Non-pigmented ciliary epithelial cell (primary cell): ENCODE results near the gene CFAP210.
A peak's percentile ranks its signal among the peaks of the same experiment; 100 is the strongest.

Experiments
- DNase-seq: peaks from one replicate; pipeline ENCODE4 v3.0.0-alpha.2; 2010; ENCODE audit warnings: low read depth

Gene CFAP210

DNA sequence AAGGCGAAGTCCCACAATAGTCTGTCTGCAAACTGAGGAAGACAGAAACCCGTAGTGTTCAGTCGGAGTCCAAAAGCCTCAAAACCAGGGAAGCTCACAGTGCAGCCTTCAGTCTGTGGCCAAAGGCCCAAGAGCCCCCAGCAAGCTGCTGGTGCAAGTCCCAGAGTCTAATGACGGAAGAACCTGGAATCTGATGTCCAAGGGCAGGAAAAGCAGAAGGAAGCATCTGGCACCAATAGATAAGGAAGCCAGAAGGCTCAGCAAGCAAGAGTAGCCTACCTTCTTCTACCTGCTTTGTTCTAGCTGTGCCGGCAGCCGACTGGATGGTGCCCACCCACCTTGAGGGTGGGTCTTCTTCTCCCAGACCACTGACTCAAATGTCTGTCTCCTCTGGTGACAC, 21.8 kb downstream of the CFAP210 start:
- DNase-seq, result no peak

DNA sequence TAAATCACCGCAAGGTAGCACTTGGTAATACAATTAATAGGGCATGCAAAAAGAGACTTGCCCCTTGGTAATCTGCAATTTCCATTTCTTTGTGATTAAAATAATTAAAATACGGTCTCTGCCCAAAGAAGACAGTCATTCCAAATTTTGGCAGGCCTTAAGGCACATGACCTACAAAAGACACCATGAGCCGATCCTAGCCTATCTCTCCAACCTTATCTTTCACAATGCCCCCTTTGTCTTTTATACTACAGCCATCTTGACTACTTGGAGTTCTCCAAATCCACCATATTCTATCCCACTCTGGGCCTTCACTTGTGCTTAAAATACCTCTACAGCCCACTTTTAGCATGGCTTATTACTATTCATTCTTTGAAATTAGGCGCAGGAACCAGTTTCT, 23.3 kb downstream of the CFAP210 start:
- no peak for DNase-seq

DNA sequence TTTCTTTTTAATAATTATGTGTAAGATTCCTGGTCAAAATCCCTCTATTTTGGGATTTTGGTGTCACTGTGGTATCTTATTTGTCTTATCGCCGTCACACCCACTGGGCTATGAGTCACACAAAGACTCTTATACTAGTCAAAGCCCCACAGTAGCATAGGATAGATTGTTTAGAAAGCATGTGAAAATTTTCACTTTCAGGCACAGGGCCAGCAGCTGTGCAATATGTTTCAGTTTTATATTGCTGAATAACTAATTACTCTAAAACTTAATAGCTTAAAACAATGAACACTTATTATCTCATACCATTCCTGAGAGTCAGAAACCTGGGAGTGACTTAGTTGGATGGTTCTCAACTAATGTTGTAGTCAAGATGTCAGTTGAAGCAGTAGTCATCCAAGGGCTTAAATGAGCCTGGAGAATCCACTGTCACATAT, 24.0 kb downstream of the CFAP210 start:
- no peak for DNase-seq

DNA sequence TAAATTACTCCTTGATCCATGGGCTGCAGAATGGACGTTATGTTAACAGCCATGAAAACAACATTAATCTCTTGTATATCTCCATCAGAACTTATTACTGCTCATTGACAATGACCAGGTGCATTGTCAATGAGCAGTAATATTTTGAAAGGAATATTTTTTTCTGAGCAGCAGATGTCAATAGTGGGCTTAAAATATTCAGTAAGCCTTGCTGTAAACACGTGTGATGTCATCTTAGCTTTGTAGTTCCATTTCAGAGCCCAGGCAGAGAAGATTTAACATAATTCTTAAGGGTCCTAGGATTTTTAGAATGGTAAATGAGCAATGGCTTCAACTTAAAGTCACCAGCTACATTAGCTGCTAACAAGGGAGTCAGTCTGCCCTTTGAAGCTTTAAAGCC, 26.6 kb downstream of the CFAP210 start:
- DNase-seq, result no peak

DNA sequence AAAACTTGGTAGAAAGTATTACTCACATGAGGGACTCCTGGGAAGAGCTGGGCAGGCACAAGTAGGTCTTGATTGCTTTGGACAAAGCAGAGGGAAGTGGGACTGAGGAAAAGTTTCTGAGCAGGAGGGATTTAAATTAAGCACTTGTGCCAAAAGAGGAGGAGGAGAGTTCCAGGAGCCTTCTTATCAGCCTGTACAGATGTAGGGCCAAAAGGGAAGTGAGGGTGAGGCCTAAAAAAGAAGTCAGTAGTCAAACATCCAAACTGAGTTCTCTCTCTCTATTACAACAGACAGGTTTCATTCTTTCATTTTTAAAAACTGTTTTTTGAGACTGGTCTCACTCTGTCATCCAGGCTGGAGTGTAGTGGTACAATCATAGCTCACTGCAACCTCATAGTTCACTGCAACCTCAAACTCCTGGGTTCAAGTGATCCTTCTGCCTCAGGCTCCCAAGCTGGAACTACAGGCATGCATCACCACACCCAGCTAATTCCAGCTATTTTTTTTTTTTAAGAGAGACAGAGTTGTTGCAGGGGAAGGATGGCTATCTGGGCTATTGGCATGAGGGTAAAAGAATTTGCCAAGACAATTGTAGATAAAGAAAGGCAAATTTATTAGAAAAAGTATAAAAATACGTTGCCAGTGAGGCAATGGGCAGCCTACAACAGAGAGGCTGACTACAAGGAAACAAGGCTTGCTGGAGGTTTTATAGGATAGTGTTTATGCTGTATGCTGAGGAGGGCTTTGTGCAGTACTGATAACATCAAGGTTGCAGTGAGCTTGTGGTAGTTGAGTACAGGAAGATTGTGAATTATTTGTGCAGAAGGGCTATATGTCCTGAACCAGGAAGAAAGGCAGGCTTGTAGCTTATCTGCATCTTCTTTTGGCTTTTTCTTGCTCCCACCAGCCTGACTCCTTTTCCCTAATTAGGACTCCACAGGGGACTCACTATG, 29.0 kb downstream of the CFAP210 start:
- no peak for DNase-seq

DNA sequence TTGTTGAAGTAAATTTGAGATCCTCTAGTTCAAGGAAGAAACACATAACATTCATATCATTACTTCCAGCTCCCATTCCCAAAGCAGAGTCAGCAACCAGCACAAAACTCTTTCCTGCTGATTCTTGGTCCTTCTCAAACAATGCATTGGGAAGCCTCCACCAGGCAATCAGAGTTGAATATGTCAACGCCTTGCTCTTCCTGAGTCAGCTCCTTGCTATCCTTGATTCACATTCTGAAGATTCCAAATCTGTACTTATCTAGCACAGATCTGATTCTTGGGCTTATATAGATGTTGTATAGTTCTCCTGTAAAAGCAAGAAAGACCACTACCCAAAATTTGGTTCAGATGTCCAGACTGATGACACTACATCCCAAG, 29.6 kb downstream of the CFAP210 start:
- DNase-seq, result no peak

DNA sequence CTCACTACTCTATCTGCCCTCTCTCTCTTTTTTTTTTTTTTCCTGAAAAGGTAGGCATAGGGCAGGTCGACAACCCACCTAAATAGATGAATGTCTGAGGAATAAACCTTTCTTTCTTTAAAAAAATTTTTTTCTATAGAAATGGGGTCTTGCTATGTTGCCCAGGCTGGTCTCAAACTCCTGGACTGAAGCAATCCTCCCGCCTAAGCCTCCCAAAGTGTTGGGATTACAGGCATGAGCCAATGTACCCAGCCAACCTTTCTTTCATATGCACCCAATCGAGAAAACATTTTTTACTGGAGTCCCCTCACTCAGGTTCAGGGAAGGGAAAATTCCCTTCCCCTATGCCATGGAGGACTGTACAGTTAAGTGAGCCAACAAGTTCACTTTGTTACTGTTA, 31.0 kb downstream of the CFAP210 start:
- DNase-seq, result no peak

DNA sequence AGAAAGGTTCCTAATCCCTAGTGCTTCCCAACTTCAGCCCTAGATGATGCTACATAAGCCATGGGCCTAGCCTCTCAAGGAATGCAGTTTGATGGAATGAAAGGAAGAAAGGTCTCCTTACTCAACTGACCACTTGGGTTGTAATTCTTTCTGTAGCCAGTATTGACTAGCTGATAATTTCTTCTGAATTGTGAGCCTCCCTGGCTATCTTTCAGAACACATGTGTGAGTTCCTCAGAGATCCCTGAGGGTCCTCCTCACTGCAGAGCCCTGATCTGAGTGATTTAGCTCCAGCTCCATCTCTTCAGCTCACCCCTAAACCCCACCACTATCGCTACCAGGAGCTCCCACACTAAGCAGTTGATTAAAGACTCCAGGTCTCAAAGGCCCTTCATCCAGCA, 31.5 kb downstream of the CFAP210 start:
- DNase-seq, result no peak

DNA sequence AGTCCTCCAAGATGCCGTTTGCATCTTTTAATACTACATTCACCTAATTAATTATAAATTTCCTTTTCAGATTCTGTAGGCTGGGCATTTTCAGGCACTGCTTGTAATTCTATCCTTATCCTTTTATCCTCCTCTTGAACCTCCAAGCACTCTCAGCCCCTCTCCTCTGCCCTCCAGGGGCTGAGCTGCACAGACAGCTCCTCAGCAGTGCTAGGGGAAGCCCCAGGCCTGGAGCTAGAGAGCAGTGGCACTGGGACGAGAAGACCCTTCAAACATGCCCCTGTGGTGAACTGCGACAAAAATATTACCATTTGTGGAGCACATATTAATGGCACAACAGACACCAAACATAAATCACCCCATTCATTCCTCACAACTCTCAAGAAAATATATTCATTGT, 32.9 kb downstream of the CFAP210 start:
- DNase-seq, result no peak

DNA sequence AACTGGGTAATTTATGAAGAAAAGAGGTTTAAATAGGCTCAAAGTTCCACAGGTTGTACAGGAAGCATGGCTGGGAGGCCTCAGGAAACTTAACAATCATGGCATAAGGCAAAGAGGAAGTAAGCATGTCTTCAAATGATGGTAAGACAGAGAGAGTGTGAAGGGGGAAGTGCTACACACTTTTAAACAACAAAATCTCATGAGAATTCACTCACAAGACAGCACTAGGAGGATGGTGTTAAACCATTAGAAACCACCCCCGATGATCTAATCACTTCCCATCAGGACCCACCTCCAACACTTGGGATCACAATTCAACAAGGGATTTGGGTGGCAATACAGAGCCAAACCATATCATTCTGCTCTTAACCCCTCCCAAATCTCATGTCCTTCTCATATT, 34.9 kb downstream of the CFAP210 start:
- DNase-seq, result no peak

DNA sequence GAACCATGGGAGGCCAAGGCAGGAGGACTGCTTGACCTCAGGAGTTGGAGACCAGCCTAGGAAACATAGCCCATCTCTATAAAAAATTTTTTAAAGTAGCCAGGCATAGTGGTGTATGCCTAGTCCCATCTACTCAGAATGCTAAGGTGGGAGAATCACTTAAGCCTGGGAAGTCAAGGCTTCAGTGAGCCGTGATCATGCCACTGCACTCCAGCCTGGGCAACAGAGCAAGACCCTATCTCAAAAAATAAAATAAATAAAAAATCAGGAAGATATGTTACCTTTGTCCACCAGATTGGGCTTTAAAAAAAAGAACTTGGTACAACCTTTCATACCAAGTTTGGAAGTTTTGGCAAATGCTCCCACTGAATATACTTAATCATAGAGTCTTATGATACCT, 35.3 kb downstream of the CFAP210 start:
- no peak for DNase-seq

DNA sequence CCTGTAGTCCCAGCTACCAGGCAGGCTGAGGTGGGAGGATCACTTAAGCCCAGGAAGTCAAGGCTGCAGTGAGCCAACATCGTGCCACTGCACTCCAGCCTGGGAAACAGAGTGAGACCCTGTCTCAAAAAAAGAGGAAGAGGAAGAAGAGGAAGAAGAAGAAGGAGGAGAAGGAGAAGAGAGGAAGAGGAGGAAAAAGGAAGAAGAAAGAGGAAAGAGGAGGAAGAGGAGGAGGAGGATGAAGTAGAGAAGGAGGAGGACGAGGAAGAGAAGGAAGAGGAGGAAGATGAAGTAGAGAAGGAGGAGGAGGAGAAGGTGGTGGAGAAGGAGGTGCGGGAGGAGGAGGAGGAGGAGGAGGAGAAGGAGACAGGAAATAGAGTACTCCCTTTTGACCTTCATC, 38.0 kb downstream of the CFAP210 start:
- DNase-seq, result no peak

DNA sequence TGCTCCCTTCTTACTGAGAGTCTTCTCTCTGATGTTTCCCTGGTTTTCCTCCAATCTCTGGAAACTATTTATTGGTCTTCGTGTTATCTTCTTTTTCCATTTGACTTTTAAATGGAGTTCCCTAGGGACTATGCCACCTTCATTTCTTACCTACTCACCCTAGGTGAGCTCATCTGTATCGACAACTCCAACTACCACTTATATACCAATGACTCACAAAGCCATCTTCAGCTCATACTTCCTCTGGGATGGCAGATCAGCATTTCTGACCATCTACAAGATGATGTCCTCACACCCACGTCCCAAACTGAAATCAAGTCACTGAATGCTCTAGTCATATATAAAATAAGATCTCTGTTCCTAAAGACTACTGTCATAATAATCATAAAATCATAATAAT, 40.6 kb downstream of the CFAP210 start:
- DNase-seq, result no peak

DNA sequence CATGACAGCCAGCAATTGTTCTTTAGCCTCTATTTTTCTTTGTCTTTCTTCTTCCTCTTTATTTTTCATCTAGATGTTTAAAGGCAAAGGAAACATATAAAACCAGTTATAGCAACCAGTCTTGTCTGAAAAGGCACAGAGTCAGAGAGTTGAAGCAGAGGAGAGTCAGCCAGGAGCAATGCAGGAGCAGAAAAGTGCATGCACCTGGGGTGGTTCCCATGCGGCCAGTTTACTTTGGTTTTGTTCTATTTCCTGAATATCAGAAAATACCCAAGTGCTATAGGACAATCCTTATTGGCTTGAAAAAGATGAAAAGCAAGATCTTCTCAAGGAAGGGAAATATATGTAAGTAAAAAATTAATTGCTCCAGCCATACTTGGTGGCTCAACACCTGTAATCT, 44.9 kb downstream of the CFAP210 start:
- DNase-seq, result no peak

DNA sequence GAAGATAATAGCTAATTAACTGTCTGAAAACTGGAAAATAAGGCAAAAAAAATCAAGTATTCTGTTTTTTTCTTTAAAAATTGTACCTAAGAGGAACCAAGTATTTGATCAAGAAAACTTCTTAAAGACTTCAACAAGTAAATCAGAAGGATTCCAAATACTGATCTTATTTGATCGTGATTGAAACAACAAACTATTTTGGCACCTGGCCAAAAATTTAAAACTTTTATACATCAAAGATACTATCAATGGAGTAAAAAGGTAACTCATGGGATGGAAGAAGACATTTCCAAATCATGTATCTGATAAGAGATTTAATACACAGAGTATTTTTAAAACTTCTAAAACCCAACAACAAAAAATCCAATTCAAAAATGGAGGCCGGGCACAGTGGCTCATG, 46.7 kb downstream of the CFAP210 start:
- DNase-seq, result no peak

DNA sequence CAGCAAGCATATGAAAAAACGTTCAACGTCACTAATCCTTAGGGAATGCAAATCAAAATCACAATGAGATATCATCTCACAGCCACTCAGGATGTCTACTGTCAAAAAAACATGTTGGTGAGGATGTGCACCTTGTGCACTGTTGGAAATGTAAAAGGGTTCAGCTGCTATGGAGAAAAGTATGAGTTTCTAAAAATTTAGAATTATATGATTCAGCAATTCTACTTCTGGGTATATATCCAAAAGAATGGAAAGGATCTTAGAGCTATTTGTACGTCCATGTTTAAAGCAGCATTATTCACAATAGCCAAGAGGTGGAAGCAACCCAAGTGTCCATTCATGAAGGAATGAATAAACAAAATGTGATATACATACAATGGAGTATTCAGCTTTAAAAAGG, 50.0 kb downstream of the CFAP210 start:
- DNase-seq, result no peak

DNA sequence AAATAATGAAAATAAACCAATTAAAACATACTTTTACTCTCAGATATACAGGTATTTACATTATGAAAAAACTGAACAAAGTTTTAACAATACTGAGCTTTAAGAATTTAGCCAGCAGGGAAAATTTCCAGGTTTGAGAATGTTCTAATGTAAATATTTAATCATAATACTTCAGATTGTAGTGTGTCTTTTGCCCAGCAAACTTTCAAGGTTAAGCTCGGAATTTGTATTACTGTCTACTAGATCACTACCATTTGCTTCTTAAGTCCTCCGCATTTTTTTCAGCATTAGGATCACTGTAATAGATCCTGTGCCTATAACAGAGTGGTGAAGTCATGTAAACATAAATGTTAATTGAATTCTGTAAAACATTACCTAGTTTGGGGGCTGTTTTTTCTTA, 52.7 kb downstream of the CFAP210 start:
- DNase-seq, result no peak

DNA sequence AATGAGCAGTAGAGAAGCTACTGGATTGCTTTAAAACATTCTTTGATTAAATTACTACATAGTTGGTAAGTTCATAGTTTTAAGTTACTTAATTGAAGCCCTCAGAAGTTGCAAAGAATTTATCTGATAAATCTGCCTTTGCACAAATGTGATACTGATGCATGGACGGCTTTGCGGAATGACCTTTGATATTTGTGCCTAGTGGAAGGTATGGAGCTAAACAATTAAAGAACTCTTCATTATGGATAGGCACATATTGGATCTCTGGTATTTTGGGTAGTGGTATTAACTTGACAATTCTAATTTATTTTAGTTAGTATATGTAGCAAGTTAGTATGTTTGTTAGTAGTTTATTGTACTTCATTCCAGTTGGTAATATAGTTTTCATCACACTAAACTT, 54.1 kb downstream of the CFAP210 start:
- DNase-seq, result no peak

DNA sequence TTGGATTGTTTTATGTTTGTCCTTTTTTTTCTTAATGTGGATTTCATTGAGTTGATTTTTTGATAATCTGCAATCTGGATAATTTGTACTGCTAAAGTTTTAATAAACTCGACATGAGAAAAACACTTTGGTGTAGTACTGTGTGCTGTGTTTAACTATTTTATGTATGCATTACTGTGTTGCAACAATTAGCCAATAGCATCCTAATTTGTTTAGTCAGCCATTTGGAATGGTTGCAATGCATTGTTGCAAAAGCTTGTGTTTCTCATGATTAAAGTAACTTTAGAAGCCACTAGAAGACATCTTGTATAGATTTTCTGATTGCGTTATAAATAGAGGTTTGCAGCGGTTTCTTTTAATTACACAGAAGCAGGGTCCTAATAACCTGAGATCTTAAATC, 56.6 kb downstream of the CFAP210 start:
- peak; percentile 50 for DNase-seq

DNA sequence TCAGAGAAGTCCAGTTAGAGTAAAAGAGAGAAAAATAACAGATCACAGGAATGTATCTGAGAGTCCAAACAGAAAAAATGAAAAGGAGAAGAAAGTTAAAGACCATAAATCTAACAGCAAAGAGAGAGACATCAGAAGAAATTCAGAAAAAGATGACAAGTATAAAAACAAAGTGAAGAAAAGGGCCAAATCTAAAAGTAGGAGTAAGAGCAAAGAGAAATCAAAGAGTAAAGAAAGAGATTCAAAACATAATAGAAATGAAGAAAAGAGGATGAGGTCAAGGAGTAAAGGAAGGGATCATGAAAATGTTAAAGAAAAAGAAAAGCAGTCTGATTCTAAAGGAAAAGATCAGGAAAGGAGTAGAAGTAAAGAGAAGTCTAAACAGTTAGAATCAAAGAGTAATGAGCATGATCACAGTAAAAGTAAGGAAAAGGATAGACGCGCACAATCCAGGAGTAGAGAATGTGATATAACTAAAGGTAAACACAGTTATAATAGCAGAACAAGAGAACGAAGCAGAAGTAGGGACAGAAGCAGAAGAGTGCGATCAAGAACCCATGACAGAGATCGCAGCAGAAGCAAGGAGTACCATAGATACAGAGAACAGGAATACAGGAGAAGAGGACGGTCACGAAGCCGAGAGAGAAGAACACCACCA, 57.6 kb downstream of the CFAP210 start:
- DNase-seq, result no peak

DNA sequence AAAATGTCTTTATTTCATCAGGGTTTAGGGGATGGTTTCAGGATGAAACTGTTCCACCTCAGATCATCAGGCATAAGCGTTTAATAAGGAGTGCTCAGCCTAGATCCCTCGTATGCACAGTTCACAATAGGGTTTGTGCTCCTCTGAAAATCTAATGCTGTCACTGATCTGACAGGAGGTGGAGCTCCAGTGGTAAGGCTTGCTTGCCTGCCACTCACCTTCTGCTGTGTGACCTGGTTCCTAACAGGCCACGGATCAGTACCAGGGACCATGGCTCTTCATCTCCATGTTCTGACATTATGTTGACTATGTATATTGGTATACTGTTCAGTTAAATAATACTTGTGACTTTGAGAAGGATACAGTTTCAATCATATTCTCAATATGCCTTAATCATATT, 68.4 kb downstream of the CFAP210 start:
- DNase-seq, result no peak

DNA sequence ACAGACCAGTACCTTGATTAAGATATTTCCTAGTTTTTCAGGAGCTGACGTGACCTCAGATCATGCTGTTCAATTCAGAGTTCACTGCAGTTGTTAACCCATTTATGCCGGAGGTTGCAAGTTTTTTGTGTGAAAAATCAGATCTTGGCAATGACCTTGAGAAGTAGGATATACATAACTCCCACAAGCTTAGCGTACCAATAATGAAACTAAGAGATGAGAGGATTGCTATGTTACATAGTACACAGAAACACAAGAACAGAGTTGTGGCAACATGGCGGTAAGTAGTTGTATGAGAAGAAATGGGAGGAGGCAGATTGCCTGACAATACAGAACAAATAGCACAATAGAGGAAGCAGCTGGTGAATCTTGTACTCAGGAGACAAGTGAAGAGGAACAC, 71.0 kb downstream of the CFAP210 start:
- no peak for DNase-seq

DNA sequence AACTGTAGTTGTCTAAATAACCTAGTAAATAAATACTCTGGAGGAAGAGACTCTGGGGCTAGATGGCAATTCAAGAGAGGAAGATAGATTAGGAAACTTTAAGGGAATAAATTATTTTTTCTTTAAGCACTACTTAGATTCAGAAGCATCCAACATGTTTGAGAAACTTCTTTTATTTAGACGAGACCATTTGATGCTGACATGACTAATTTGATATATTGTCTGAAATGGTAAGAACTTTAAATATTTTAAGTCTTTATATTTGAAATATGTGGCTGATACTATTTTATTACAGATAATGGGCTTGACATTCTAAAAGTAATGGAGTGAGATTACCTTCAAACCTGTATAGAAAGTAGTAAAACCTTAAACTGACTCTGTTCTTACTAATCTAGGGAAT, 73.7 kb downstream of the CFAP210 start:
- DNase-seq, result no peak

DNA sequence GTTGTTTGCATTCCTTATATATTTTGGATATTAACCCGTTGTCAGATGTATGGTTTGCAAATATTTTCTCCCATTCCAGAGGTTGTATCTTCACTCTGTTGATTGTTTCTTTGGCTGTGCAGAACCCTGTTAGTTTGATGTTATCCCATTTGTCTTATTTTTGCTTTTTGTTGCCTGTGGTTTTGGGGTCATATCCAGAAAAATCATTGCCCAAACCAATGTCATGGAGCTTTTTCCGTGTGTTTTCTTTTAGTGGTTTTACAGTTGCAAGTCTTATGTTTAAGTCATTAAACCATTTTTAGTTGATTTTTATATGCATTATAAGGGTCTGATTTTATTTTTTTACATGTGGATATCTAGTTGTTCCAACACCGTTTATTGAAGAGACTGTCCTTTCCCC, 74.3 kb downstream of the CFAP210 start:
- no peak for DNase-seq
